Thymus (tissue), 11 donors: ENCODE data around the gene SIK3. TPM values are rescaled to one million over a fixed set of nuclear protein-coding genes. Genes with fewer than 3 reads are reported as not detected.

Source experiments
- DNase-seq, 9 donors: peaks; one replicate each; pipeline ENCODE4 v3.0.0-alpha.2; 2013; ENCODE audit warnings: low spot score in 9 of 9, low read depth in 6 of 9, missing footprints in 1 of 9
- H3K27ac ChIP-seq, 2 donors: one replicate each; pipeline ENCODE4 v1.5.1; 2013; ENCODE audit warnings: control low read depth in 1 of 2, low read depth in 1 of 2, low read length in 1 of 2, mild to moderate bottlenecking in 1 of 2, moderate library complexity in 1 of 2
- H3K27me3 ChIP-seq, 2 donors: one replicate each; pipeline ENCODE4 v1.5.1; 2013; ENCODE audit warnings: low read length in 1 of 2; ENCODE audit not compliant: control insufficient read depth in 2 of 2, insufficient read depth in 1 of 2
- H3K36me3 ChIP-seq, 2 donors: one replicate each; pipeline ENCODE4 v1.5.1; 2013; ENCODE audit warnings: low read length in 1 of 2, mild to moderate bottlenecking in 1 of 2, moderate library complexity in 1 of 2; ENCODE audit not compliant: control insufficient read depth in 2 of 2, insufficient read depth in 2 of 2
- H3K4me1 ChIP-seq, 2 donors: one replicate each; pipeline ENCODE4 v1.5.1; 2013; ENCODE audit warnings: low read length in 2 of 2; ENCODE audit not compliant: control insufficient read depth in 2 of 2, insufficient read depth in 2 of 2
- H3K4me3 ChIP-seq, 2 donors: one replicate each; pipeline ENCODE4 v1.5.1; 2013; ENCODE audit warnings: low read length in 2 of 2, control low read depth in 1 of 2, mild to moderate bottlenecking in 1 of 2
- H3K9me3 ChIP-seq, 2 donors: one replicate each; pipeline ENCODE4 v1.5.1; 2013; ENCODE audit warnings: low read length in 1 of 2, mild to moderate bottlenecking in 1 of 2; ENCODE audit not compliant: control insufficient read depth in 2 of 2, insufficient read depth in 1 of 2
- WGBS: extraction: QIAGEN DNeasy Blood & Tissue Kit; methylation state at CpG from one replicate; pipeline ENCODE4 v1.1.7; 2013; 5-methylcytosine and 5-hydroxymethylcytosine counted together
- polyA plus RNA-seq: library from polyadenylated mRNA; stranded (reverse); fragments of 200-250 nt; gene quantifications from one replicate; pipeline ENCODE4 v1.2.3, GENCODE V29; 2013
- total RNA-seq: library from RNA; stranded (reverse); fragments of 120-200 nt; gene quantifications from one replicate; pipeline ENCODE4 v1.2.4, GENCODE V29; 2013
- donor health status: healthy.

The SIK3 gene
- total and polyA plus RNA-seq, 2 donors: 10.3 to 12.2 TPM

DNA sequence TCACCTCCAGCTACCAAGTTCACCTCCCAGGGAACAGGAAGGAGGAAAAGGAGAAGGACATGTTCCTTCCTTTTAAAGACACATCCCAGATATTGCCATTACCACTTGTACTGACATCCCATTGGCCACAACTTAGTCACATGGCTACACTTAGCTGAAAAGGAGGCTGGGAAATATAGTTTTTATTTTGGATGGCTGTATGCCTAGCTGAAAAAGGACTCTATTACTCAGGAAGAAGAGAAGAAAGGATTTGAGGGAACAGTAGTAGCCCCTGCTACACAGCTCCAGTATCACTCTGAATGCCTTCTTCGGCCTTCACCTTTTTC is 304.5 kb downstream of the SIK3 start:
- Histone ChIP-seq H3K4me1 (peaks cover under 1 to 5% of the 10 kb centered on the region in 2 donors), H3K36me3 (no peaks in the 10 kb centered on the region), H3K4me3 (no peak overlapping the region), H3K27ac (no peak overlapping the region), H3K27me3 (peaks cover 0 to 12% of the 10 kb centered on the region in 2 donors), H3K9me3 (no peaks in the 10 kb centered on the region)
- WGBS: 96% methylated on average over 1 of the region's 1 CpG
- no peak for DNase-seq

Other genes starting within 250 kb of the SIK3 start
- gene PAFAH1B2, start 45.9 kb upstream of the SIK3 start, total RNA-seq: 41.9 TPM
- gene PAFAH1B2, start 45.9 kb upstream of the SIK3 start, polyA plus RNA-seq: 35.2 TPM
- 5.1 TPM for gene SIDT2, start 80.3 kb upstream of the SIK3 start, total RNA-seq
- gene SIDT2, start 80.3 kb upstream of the SIK3 start, polyA plus RNA-seq: 22.5 TPM
- gene TAGLN, start 100.9 kb upstream of the SIK3 start, total RNA-seq: 11.5 TPM
- 906 TPM for gene TAGLN, start 100.9 kb upstream of the SIK3 start, polyA plus RNA-seq
- 25.4 TPM for gene PCSK7, start 133.6 kb upstream of the SIK3 start, total RNA-seq
- gene PCSK7, start 133.6 kb upstream of the SIK3 start, polyA plus RNA-seq: 57.8 TPM
- 7.1 TPM for gene RNF214, start 134.2 kb upstream of the SIK3 start, total RNA-seq
- 12.0 TPM for gene RNF214, start 134.2 kb upstream of the SIK3 start, polyA plus RNA-seq
- gene BACE1-AS, start 192.9 kb upstream of the SIK3 start, total RNA-seq: 1.8 TPM
- gene BACE1-AS, start 192.9 kb upstream of the SIK3 start, polyA plus RNA-seq: 6.7 TPM
- 1.7 TPM for gene BACE1, start 217.8 kb upstream of the SIK3 start, total RNA-seq
- 4.9 TPM for gene BACE1, start 217.8 kb upstream of the SIK3 start, polyA plus RNA-seq
- 12.0 TPM for gene CEP164, start 229.4 kb upstream of the SIK3 start, total RNA-seq
- gene CEP164, start 229.4 kb upstream of the SIK3 start, polyA plus RNA-seq: 24.8 TPM